GM12892 (cell line): ENCODE measurements around the gene CDIP1.

Experiments used
- DNase-seq: peaks from one replicate; pipeline ENCODE4 v3.0.0; 2011; ENCODE audit not compliant: insufficient read length
- FAIRE-seq: peaks from 2 replicates; lab custom pipeline; 2011; peaks lifted over from hg19 to GRCh38; lab: Jason Lieb, UNC
- POLR2A ChIP-seq: IDR thresholded peaks from 2 replicates; pipeline ENCODE4 v1.6.1; 2011; ENCODE audit warnings: low read depth, low read length, control low read depth
- POLR2AphosphoS5 ChIP-seq: IDR thresholded peaks from 2 replicates; pipeline ENCODE4 v1.6.1; 2011; ENCODE audit warnings: low read depth, low read length, control low read depth
- TAF1 ChIP-seq: IDR thresholded peaks from 2 replicates; pipeline ENCODE4 v1.6.1; 2011; ENCODE audit warnings: low read depth, mild to moderate bottlenecking, control low read depth, low read length, borderline replicate concordance

CDIP1 gene

GRCh38 chr16:4495766-4496165 lies 42.8 kb downstream of the CDIP1 start:
- TF ChIP-seq TAF1, result no peak
- TF ChIP-seq POLR2AphosphoS5, result no peak
- TF ChIP-seq POLR2A, result no peak
- FAIRE-seq, result no peak

GRCh38 chr16:4494746-4495490 lies 43.7 kb downstream of the CDIP1 start:
- TF ChIP-seq TAF1 (no peak), POLR2AphosphoS5 (no peak)
- no peak for FAIRE-seq
- DNase-seq, result no peak

More at GRCh38 chr16:4495766-4496165, 42.8 kb downstream of the CDIP1 start:
- no peak for DNase-seq

GRCh38 chr16:4491898-4492297 lies 46.7 kb downstream of the CDIP1 start:
- TF ChIP-seq POLR2AphosphoS5 (no peak), TAF1 (no peak), POLR2A (no peak)
- FAIRE-seq (no peak), DNase-seq (no peak)

GRCh38 chr16:4489030-4489429 lies 49.5 kb downstream of the CDIP1 start:
- FAIRE-seq (no peak), DNase-seq (no peak)
- TF ChIP-seq TAF1, result no peak
- TF ChIP-seq POLR2A, result no peak
- no peak for TF ChIP-seq POLR2AphosphoS5

GRCh38 chr16:4488499-4488967 lies 50.0 kb downstream of the CDIP1 start:
- no peak for TF ChIP-seq POLR2AphosphoS5
- no peak for TF ChIP-seq POLR2A
- no peak for TF ChIP-seq TAF1
- FAIRE-seq (no peak), DNase-seq (no peak)

GRCh38 chr16:4487955-4488498 lies 50.5 kb downstream of the CDIP1 start:
- FAIRE-seq, result no peak
- no peak for DNase-seq
- TF ChIP-seq TAF1 (no peak), POLR2A (no peak), POLR2AphosphoS5 (no peak)

GRCh38 chr16:4486126-4486893 lies 52.3 kb downstream of the CDIP1 start:
- DNase-seq (no peak), FAIRE-seq (no peak)
- TF ChIP-seq TAF1 (no peak), POLR2AphosphoS5 (no peak), POLR2A (no peak)

GRCh38 chr16:4481963-4482362 lies 56.6 kb downstream of the CDIP1 start:
- no peak for DNase-seq
- TF ChIP-seq POLR2AphosphoS5 (no peak), TAF1 (no peak), POLR2A (no peak)
- no peak for FAIRE-seq

GRCh38 chr16:4481526-4481925 lies 57.0 kb downstream of the CDIP1 start:
- FAIRE-seq (no peak), DNase-seq (no peak)
- TF ChIP-seq TAF1 (no peak), POLR2AphosphoS5 (no peak), POLR2A (no peak)

GRCh38 chr16:4477966-4478365 lies 60.6 kb downstream of the CDIP1 start:
- FAIRE-seq (no peak), DNase-seq (no peak)
- no peak for TF ChIP-seq POLR2A
- no peak for TF ChIP-seq POLR2AphosphoS5
- TF ChIP-seq TAF1, result no peak
